Memory B cell (primary cell): ENCODE results near the gene IL10RB.
"Not testable (repeated sequence)": the region's sequence is repeated elsewhere in the genome, so short reads cannot be mapped to it uniquely, and the experiment has no call there.

Source experiments
- ATAC-seq: fragments of 150-1000 bp; cut with Tn5 transposase; 2 replicates; pipeline ENCODE4 v1.10.0; 2021; ENCODE audit warnings: low read depth, mild to moderate bottlenecking, moderate library complexity
- DNase-seq, 2 donors: peaks; one replicate each; pipeline ENCODE4 v3.0.0; 2022; ENCODE audit warnings: low spot score in 2 of 2
- H3K27ac Mint-ChIP-seq: one replicate; pipeline ENCODE4 v1.8.0; 2022; ENCODE audit warnings: mild to moderate bottlenecking, moderate library complexity, mixed read lengths
- H3K27me3 Mint-ChIP-seq: one replicate; pipeline ENCODE4 v1.8.0; 2022; ENCODE audit warnings: mixed read lengths
- H3K36me3 Mint-ChIP-seq: one replicate; pipeline ENCODE4 v1.8.0; 2022; ENCODE audit warnings: mild to moderate bottlenecking, mixed read lengths
- H3K4me1 Mint-ChIP-seq: one replicate; pipeline ENCODE4 v1.8.0; 2022; ENCODE audit warnings: mixed read lengths
- H3K4me3 Mint-ChIP-seq: one replicate; pipeline ENCODE4 v1.8.0; 2022; ENCODE audit warnings: mild to moderate bottlenecking, moderate library complexity, mixed read lengths
- H3K9me3 Mint-ChIP-seq: one replicate; pipeline ENCODE4 v1.8.0; 2022; ENCODE audit warnings: mixed read lengths

Gene IL10RB

DNA sequence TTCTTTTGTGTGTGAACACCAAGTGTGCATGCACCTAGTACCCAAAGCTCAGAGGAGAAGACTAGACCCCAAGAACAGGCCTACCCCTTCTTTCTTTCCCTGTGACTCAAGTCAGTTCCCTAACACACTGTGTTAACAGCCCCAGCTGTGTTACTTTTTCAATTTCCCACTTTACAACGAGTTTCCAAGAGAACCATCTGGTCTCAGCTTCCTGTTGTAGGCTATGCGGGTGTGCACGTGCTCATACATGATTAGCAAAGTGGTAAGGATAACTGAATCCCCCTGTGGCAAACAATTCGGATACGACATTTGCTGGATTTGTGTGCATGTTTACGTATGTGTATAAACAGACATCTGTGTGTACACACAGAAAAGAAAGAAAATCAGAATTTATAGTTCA lies 18.6 kb upstream of the IL10RB start:
- Mint-ChIP-seq H3K36me3 (peaks cover 56% of the 10 kb centered on the region), H3K27ac (peak overlapping the region; percentile 83), H3K4me1 (peaks cover 13% of the 10 kb centered on the region), H3K9me3 (no peaks in the 10 kb centered on the region), H3K4me3 (no peak overlapping the region), H3K27me3 (no peaks in the 10 kb centered on the region)
- ATAC-seq = no peak
- no peak for DNase-seq

DNA sequence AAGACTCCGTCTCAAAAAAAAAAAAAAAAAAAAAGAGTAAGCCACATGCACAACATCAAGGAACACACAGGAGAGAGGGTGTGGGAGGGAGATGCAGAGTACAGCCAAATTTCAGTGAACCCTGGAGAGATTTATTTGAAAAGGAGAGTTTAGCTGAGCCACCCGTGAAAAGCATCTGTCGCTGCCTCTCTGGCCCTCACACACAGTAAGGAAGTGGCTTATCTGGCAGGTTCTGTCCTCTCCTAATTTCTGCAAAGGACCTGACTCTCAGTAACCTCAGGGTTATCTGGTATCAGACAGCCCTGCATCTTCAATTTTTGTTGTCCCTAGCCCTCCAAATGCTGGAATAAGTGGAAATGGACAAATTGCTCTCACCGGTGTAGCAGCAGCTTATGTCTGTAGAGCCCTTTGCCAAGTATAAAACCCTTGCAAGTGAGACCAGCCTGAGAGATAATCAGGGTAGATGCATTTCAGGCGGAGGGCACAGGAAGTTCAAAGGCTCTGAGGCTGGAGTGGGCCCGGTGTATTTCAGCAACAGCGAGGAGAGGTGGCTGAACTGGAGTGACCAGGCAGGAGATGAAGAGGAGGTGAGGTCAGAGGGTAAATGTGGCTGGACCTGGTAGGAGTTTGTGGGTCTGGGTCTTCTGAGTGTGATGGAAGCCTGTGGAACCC lies 16.7 kb upstream of the IL10RB start:
- H3K4me3 Mint-ChIP-seq = no peak overlapping the region
- peaks cover 10% of the 10 kb centered on the region for H3K4me1 Mint-ChIP-seq
- no peaks in the 10 kb centered on the region for H3K27me3 Mint-ChIP-seq
- H3K9me3 Mint-ChIP-seq = no peaks in the 10 kb centered on the region
- ATAC-seq (no peak), DNase-seq (no peak)
- peaks cover 55% of the 10 kb centered on the region for H3K36me3 Mint-ChIP-seq
- peak overlapping the region; percentile 51 for H3K27ac Mint-ChIP-seq

DNA sequence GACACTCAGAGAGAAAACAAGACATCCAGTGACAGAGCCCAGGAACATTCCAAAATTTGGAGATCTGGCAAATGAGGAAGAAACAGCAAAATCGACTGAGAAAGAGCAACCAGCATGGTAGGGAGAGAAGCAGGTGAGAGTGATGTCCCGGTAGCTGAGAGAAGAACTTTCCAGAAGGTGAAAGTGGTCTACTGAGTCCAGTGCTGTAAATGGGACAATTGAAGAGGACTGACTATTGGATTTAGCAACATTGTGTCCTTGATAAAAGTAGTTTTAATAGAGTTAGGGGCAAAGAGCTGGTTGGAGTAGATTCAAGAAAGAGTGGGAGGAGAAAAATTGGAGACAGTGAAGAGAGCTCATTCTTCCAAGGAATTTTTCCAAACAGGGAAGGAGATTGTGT lies 15.0 kb upstream of the IL10RB start:
- Mint-ChIP-seq H3K4me1 (peaks cover 11% of the 10 kb centered on the region), H3K9me3 (no peaks in the 10 kb centered on the region), H3K4me3 (no peak overlapping the region), H3K27ac (peak overlapping the region; percentile 51), H3K27me3 (no peaks in the 10 kb centered on the region), H3K36me3 (peaks cover 54% of the 10 kb centered on the region)
- ATAC-seq = no peak
- DNase-seq = no peak

DNA sequence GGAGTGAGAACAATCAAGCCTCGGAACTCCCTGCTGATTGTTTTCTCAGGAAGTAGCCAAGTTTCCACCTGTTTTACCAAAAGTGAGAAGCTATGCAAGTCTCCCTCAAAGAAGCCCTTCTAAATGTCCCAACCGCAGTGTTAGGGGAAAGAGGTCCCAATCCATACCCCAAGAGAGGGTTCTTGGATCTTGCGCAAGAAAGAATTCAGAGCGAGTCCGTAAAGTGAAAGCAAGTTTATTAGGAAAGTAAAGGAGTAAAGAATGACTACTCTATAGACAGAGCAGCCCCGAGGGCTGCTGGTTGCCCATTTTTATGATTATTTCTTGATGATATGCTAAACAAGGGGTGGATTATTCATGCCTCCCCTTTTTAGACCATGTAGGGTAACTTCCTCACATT lies 12.8 kb upstream of the IL10RB start:
- not testable (repeated sequence) for H3K4me3 Mint-ChIP-seq, H3K9me3 Mint-ChIP-seq, H3K4me1 Mint-ChIP-seq, H3K27me3 Mint-ChIP-seq, DNase-seq, H3K27ac Mint-ChIP-seq, ATAC-seq
- peaks cover 55% of the 10 kb centered on the region for H3K36me3 Mint-ChIP-seq

DNA sequence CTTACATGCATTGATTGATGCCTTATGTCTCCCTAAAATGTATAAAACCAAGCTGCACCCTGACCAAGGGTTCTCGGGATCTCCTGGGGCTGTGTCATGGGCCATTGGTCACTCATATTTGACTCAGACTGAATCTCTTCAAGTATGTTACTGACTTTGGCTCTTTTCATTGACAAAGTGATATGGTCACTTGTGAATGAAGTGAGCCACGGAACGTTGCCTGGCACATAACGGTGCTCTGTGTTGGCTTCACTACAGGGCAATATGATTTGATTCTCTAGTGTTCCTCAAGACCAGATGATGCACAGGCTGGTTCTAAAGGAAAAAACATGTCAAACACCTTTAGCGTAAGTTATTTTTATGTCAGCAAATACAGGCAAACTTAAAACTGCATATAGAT lies 11.4 kb upstream of the IL10RB start:
- Mint-ChIP-seq H3K4me3 (no peak overlapping the region), H3K27ac (peak overlapping the region; percentile 12), H3K36me3 (peaks cover 49% of the 10 kb centered on the region), H3K4me1 (peaks cover 12% of the 10 kb centered on the region), H3K27me3 (no peaks in the 10 kb centered on the region), H3K9me3 (no peaks in the 10 kb centered on the region)
- no peak for ATAC-seq
- no peak for DNase-seq

DNA sequence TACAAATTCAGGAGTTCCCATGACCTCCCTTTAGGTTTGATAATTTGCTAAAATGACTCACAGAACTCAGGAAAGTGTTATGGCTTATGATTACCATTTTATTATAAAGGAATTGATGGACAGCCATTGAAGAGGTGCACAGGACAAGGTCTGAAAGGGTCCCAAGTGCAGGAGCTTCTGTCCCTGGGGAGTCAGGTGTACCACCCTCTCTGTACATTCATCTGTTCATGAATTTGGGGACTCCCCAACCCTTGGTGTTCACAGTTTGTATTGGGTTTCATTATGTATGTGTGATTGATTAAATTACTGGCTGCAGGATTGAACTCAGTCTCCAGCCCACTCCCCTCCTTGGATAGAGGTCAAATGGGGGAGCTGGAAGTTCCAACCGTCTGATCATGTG lies 10.8 kb upstream of the IL10RB start:
- ATAC-seq (no peak), DNase-seq (no peak)
- peaks cover 47% of the 10 kb centered on the region for H3K36me3 Mint-ChIP-seq
- peak overlapping the region; percentile 12 for H3K27ac Mint-ChIP-seq
- H3K27me3 Mint-ChIP-seq = no peaks in the 10 kb centered on the region
- H3K4me1 Mint-ChIP-seq = peaks cover 12% of the 10 kb centered on the region
- H3K4me3 Mint-ChIP-seq = no peak overlapping the region
- no peaks in the 10 kb centered on the region for H3K9me3 Mint-ChIP-seq

DNA sequence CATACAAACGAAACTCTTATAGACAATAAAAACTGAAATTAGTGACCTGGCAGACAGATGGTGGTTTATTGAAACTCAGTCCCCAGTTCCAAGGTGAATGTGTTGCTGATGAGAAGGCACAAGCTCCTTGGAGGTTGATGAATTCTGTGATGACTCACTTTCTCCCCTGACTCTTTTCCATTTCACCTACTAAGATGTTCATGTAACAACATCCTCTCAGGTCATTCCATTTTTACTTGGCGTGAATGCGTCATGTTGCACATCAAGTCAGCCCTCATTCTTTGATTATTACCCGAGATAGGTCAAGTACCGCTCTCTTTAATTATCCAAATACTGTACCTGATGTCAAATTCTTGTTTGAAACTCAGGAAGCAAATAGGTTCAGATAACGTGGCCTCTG lies 10.1 kb upstream of the IL10RB start:
- Mint-ChIP-seq H3K27me3 (no peaks in the 10 kb centered on the region), H3K27ac (peak overlapping the region; percentile 10), H3K36me3 (peaks cover 42% of the 10 kb centered on the region), H3K4me3 (no peak overlapping the region), H3K4me1 (peaks cover 8% of the 10 kb centered on the region), H3K9me3 (no peaks in the 10 kb centered on the region)
- DNase-seq = no peak
- no peak for ATAC-seq

DNA sequence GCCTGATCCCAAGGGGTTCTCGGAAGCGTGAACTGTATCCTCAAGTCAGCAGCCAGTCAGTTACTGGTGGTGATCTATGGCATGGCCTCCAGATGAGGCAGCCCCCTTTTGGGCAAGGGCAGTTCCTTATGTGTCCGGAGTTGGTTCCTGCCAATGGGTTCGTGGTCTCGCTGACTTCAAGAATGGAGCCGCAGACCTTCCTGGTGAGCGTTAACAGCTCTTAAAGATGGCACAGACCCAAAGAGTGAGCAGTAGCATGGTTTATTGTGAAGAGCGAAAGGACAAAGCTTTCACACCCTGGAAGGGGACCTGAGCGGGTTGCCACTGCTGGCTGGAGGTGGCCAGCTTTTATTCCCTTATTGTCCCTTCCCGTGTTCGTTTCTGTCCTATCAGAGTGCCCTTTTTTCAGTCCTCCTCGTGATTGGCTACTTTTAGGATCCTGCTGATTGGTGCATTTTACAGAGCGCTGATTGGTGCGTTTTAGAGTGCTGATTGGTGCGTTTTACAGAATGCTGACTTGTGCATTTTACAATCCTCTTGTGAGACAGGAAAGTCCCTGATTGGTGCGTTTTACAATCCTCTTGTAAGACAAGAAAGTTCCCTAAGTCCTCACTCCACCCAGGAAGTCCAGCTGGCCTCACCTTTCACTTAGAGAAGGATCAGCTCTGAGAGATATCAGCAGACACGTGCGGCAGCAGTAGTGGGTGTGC lies 8.9 kb upstream of the IL10RB start:
- H3K9me3 Mint-ChIP-seq = no peaks in the 10 kb centered on the region
- peak overlapping the region; percentile 46 for H3K27ac Mint-ChIP-seq
- H3K4me3 Mint-ChIP-seq = no peak overlapping the region
- H3K36me3 Mint-ChIP-seq = peaks cover 37% of the 10 kb centered on the region
- ATAC-seq (no peak), DNase-seq (no peak)
- H3K27me3 Mint-ChIP-seq = no peaks in the 10 kb centered on the region
- peaks cover 10% of the 10 kb centered on the region for H3K4me1 Mint-ChIP-seq

DNA sequence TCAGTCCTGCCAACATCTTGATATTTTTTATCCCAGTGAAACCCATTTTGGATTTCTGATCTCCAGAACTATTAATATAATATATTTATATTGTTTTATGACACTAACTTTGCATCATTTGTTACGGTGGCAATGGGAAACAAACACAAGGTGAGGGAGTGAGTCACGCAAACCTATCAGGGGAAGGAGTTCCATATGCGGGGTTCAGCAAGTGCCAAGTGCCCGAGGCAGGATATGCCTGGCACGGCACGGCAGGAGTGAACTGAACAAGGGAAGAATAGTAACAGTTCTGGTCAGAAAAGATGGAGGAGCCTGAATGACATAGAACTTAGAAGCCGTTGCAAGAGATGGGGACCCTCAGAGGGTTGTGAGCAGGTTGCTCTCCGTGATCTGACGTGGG lies 7.7 kb upstream of the IL10RB start:
- DNase-seq = no peak
- Mint-ChIP-seq H3K4me1 (peaks cover 10% of the 10 kb centered on the region), H3K36me3 (peaks cover 31% of the 10 kb centered on the region)

DNA sequence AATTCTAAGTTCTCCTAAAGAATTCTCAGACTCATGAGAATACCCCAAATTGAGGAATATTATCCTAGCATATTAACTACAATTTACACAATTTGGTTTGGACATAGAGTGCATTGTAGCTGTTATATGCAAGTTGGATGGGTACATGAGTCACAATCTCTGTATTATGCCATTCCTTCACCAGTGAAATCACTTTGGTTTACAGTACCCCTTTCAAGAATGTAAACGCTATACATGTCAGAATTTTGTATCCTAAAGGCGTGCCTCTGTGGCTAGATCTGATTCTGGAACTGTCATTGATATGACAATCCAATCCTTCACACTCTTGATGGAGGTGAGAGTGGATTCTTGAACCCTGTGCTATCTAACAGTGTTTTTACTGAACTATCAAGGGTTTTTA lies 6.7 kb upstream of the IL10RB start:
- Mint-ChIP-seq H3K9me3 (no peaks in the 10 kb centered on the region), H3K4me3 (no peak overlapping the region), H3K27ac (peak overlapping the region; percentile 55), H3K27me3 (no peaks in the 10 kb centered on the region), H3K36me3 (peaks cover 34% of the 10 kb centered on the region), H3K4me1 (peaks cover 12% of the 10 kb centered on the region)
- DNase-seq (no peak), ATAC-seq (no peak)

More for the DNA sequence above, 7.7 kb upstream of the IL10RB start:
- Mint-ChIP-seq H3K4me3 (no peak overlapping the region), H3K9me3 (no peaks in the 10 kb centered on the region), H3K27me3 (no peaks in the 10 kb centered on the region), H3K27ac (peak overlapping the region; percentile 46)
- no peak for ATAC-seq

DNA sequence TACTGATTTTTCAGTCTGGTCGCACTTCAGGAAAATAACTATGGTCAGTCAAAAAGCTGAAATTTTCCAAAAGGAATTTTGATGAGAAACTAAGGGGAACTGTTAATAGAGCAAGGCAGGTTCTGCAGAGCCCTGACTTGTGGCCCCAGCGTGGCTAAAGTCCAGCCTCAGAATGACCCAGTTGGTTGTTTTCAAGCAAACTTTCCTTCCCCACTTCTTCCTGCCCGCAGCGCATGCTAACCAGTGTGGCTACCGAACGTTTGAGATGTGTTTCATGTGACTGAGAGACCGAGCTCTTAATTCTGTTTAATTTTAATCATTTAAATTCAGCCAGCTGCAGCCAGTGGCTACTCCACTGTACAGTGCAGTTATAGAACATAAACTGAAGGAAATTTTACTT lies 6.2 kb upstream of the IL10RB start:
- ATAC-seq (no peak), DNase-seq (no peak)
- no peaks in the 10 kb centered on the region for H3K27me3 Mint-ChIP-seq
- H3K36me3 Mint-ChIP-seq = peaks cover 31% of the 10 kb centered on the region
- H3K4me1 Mint-ChIP-seq = peaks cover 12% of the 10 kb centered on the region
- no peaks in the 10 kb centered on the region for H3K9me3 Mint-ChIP-seq
- H3K27ac Mint-ChIP-seq = peak overlapping the region; percentile 55
- H3K4me3 Mint-ChIP-seq = no peak overlapping the region

DNA sequence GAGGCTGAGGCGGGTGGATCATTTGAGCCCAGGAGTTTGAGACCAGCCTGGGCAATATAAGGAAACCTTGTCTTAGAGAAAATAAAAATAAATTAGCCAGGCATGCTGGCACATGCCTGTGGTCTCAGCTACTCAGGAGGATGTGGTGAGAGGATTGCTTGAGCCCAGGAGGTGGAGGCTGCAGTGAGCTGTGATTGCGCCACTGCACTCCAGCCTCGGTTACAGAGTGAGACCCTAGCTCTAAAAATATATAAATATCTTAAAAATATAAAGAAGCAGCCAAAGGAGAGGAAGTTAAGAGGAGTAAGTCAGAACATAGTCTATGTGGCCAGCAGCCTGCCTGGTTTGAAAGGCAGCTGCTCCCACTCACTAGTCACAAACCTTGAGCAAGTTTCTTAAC lies 4.5 kb upstream of the IL10RB start:
- no peak overlapping the region for H3K4me3 Mint-ChIP-seq
- no peaks in the 10 kb centered on the region for H3K27me3 Mint-ChIP-seq
- peaks cover 16% of the 10 kb centered on the region for H3K4me1 Mint-ChIP-seq
- H3K27ac Mint-ChIP-seq = peak overlapping the region; percentile 45
- ATAC-seq (no peak), DNase-seq (no peak)
- H3K9me3 Mint-ChIP-seq = no peaks in the 10 kb centered on the region
- H3K36me3 Mint-ChIP-seq = peaks cover 22% of the 10 kb centered on the region

DNA sequence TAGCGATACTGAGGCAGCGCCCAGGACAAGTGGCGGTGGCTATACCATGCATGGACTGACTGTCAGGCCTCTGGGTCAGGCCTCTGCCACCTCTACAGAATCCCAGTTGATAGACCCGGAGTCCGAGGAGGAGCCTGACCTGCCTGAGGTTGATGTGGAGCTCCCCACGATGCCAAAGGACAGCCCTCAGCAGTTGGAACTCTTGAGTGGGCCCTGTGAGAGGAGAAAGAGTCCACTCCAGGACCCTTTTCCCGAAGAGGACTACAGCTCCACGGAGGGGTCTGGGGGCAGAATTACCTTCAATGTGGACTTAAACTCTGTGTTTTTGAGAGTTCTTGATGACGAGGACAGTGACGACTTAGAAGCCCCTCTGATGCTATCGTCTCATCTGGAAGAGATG lies 3.2 kb upstream of the IL10RB start:
- no peaks in the 10 kb centered on the region for H3K9me3 Mint-ChIP-seq
- ATAC-seq = no peak
- H3K27ac Mint-ChIP-seq = peak overlapping the region; percentile 45
- no peak for DNase-seq
- H3K4me3 Mint-ChIP-seq = no peak overlapping the region
- H3K4me1 Mint-ChIP-seq = peaks cover 24% of the 10 kb centered on the region
- H3K36me3 Mint-ChIP-seq = peaks cover 11% of the 10 kb centered on the region
- H3K27me3 Mint-ChIP-seq = no peaks in the 10 kb centered on the region

DNA sequence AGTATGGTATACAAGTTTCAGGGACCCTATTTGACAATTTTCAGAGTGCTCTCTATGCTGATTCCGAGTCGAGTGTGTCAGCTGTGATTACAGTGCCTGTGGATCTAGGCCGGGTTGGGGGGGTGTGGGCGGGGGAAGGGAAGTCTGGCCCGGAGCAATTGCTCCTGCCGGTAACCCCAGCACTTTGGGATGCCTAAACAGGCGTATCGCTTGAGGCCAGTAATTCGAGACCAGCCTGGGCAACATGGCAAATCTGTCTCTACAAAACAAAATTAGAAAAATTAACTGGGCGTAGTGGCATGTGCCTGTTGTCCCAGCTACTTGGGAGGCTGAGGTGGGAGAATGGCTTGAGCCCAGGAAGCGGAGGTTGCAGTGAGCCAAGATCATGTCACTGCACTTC lies 1.6 kb upstream of the IL10RB start:
- peaks cover 31% of the 10 kb centered on the region for H3K4me1 Mint-ChIP-seq
- DNase-seq = no peak
- peak overlapping the region; percentile 96 for H3K27ac Mint-ChIP-seq
- no peak for ATAC-seq
- H3K27me3 Mint-ChIP-seq = no peaks in the 10 kb centered on the region
- H3K36me3 Mint-ChIP-seq = peaks cover 3% of the 10 kb centered on the region
- H3K4me3 Mint-ChIP-seq = no peak overlapping the region
- no peaks in the 10 kb centered on the region for H3K9me3 Mint-ChIP-seq

DNA sequence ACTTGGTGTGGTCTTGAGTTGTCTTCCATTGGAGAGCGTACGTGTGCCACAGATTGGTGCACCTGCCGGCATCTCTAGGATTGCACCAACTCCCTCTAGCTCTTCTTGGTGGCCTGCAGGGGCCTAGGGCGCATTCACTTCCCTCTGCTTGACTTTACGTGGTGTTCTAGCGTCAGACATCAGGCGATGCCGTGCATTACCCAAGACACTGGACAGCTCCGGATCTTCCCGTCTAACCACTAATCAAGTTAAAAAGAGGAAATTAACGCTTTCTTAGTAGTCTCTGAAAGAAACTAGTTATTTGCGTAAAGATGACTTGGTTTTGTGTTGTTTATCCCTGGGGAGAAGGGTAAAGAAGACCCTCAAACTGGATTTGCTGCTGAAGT lies 510 bp upstream of the IL10RB start:
- ATAC-seq (peak; percentile 85), DNase-seq (peak; percentile 54 to 73)
- no peaks in the 10 kb centered on the region for H3K9me3 Mint-ChIP-seq
- peaks cover 36% of the 10 kb centered on the region for H3K4me1 Mint-ChIP-seq
- H3K36me3 Mint-ChIP-seq = peaks cover 3% of the 10 kb centered on the region
- no peaks in the 10 kb centered on the region for H3K27me3 Mint-ChIP-seq
- peak overlapping the region; percentile 99 for H3K4me3 Mint-ChIP-seq
- peak overlapping the region; percentile 96 for H3K27ac Mint-ChIP-seq
